Measurements from ENCODE around the gene OR52A5.

OR52A5 gene

GRCh38 chr11:5088556-5088955, 49.6 kb downstream of the OR52A5 start:
- no peak for DNase-seq
- H3K36me3 ChIP-seq (ENCODE audit: control insufficient read depth in 4 of 4, insufficient read depth in 4 of 4, low read length in 3 of 4), result no peaks in the 10 kb centered on the region
- no peak overlapping the region for H3K4me3 ChIP-seq (ENCODE audit: control insufficient read depth in 1 of 7, extremely low read depth in 1 of 7, insufficient read depth in 4 of 7, low read depth in 2 of 7, low read length in 6 of 7)
- no peaks in the 10 kb centered on the region for H3K4me1 ChIP-seq (ENCODE audit: control extremely low read depth in 1 of 4, control insufficient read depth in 4 of 4, insufficient read depth in 4 of 4, low read length in 3 of 4)
- no peaks in the 10 kb centered on the region for H3K27me3 ChIP-seq (replicated peaks in 2 of 5; ENCODE audit: control insufficient read depth in 4 of 5, insufficient read depth in 5 of 5, low read length in 4 of 5)
- POLR2A ChIA-PET, result interaction anchor here (0.6 kb wide), 1 partner anchor 257 kb away, joined by 4 read pairs; no protein-coding TSS in a partner anchor
- no peaks in the 10 kb centered on the region for H3K9me3 ChIP-seq (ENCODE audit: control extremely low read depth in 1 of 5, control insufficient read depth in 4 of 5, insufficient read depth in 2 of 5, low read depth in 1 of 5, low read length in 4 of 5)
- H3K27ac ChIP-seq (ENCODE audit: insufficient read depth in 1 of 2, low read depth in 1 of 2, low read length in 2 of 2, poor library complexity in 1 of 2, severe bottlenecking in 2 of 2), result no peak overlapping the region
- CTCF ChIA-PET, result no interaction called here

GRCh38 chr11:5083602-5084001, 54.6 kb downstream of the OR52A5 start:
- DNase-seq, result no peak
- no peak overlapping the region for H3K4me3 ChIP-seq (ENCODE audit: control insufficient read depth in 1 of 7, extremely low read depth in 1 of 7, insufficient read depth in 4 of 7, low read depth in 2 of 7, low read length in 6 of 7)
- H3K4me1 ChIP-seq (ENCODE audit: control extremely low read depth in 1 of 4, control insufficient read depth in 4 of 4, insufficient read depth in 4 of 4, low read length in 3 of 4), result no peaks in the 10 kb centered on the region
- no peaks in the 10 kb centered on the region for H3K36me3 ChIP-seq (ENCODE audit: control insufficient read depth in 4 of 4, insufficient read depth in 4 of 4, low read length in 3 of 4)
- POLR2A ChIA-PET, result no interaction called here
- H3K9me3 ChIP-seq (ENCODE audit: control extremely low read depth in 1 of 5, control insufficient read depth in 4 of 5, insufficient read depth in 2 of 5, low read depth in 1 of 5, low read length in 4 of 5), result no peaks in the 10 kb centered on the region
- no peak overlapping the region for H3K27ac ChIP-seq (ENCODE audit: insufficient read depth in 1 of 2, low read depth in 1 of 2, low read length in 2 of 2, poor library complexity in 1 of 2, severe bottlenecking in 2 of 2)
- CTCF ChIA-PET, result no interaction called here
- H3K27me3 ChIP-seq (replicated peaks in 2 of 5; ENCODE audit: control insufficient read depth in 4 of 5, insufficient read depth in 5 of 5, low read length in 4 of 5), result no peaks in the 10 kb centered on the region

- ChIA-PET CTCF (no interaction called here), POLR2A (no interaction called here)
- WGBS (ENCODE audit: insufficient coverage), result 60% methylated on average over 1 of the region's 2 CpGs
- Histone ChIP-seq H3K36me3 (ENCODE audit: control insufficient read depth in 4 of 4, insufficient read depth in 4 of 4, low read length in 3 of 4) (no peaks in the 10 kb centered on the region), H3K27me3 (replicated peaks in 2 of 5; ENCODE audit: control insufficient read depth in 4 of 5, insufficient read depth in 5 of 5, low read length in 4 of 5) (no peaks in the 10 kb centered on the region), H3K4me1 (ENCODE audit: control extremely low read depth in 1 of 4, control insufficient read depth in 4 of 4, insufficient read depth in 4 of 4, low read length in 3 of 4) (no peaks in the 10 kb centered on the region), H3K4me3 (ENCODE audit: control insufficient read depth in 1 of 7, extremely low read depth in 1 of 7, insufficient read depth in 4 of 7, low read depth in 2 of 7, low read length in 6 of 7) (no peak overlapping the region), H3K27ac (ENCODE audit: insufficient read depth in 1 of 2, low read depth in 1 of 2, low read length in 2 of 2, poor library complexity in 1 of 2, severe bottlenecking in 2 of 2) (no peak overlapping the region), H3K9me3 (ENCODE audit: control extremely low read depth in 1 of 5, control insufficient read depth in 4 of 5, insufficient read depth in 2 of 5, low read depth in 1 of 5, low read length in 4 of 5) (no peaks in the 10 kb centered on the region)
- DNase-seq, result no peak
Observed at GRCh38 chr11:5081405-5081804, 56.8 kb downstream of the OR52A5 start.
